Keratinocyte (primary cell): ENCODE data around the gene LAMA2. TPM values are rescaled to one million over a fixed set of nuclear protein-coding genes. Genes with fewer than 3 reads are reported as not detected.

Experiments
- DNase-seq: peaks from one replicate; pipeline ENCODE4 v3.0.0-alpha.2; 2011; ENCODE audit warnings: low read depth, missing footprints, low spot score
- FAIRE-seq: peaks from 2 replicates; lab custom pipeline; 2011; peaks lifted over from hg19 to GRCh38; lab: Jason Lieb, UNC
- H2AFZ ChIP-seq: 2 replicates; pipeline ENCODE4 v1.6.0; 2012; ENCODE audit warnings: low read length, control low read depth, inconsistent platforms; ENCODE audit not compliant: control insufficient read depth
- H3K27ac ChIP-seq: 2 replicates; pipeline ENCODE4 v1.5.1; 2011; ENCODE audit warnings: low read length; ENCODE audit not compliant: control insufficient read depth, insufficient read depth
- H3K27me3 ChIP-seq: 3 replicates; pipeline ENCODE4 v1.6.0; 2011; ENCODE audit warnings: low read length; ENCODE audit not compliant: control insufficient read depth, insufficient read depth; ENCODE audit errors: extremely low read depth
- H3K36me3 ChIP-seq, 2 experiments: 2 replicates in 1 of 2; 3 replicates in 1 of 2; pipeline ENCODE4 v1.5.1; 2011; ENCODE audit warnings: low read length in 2 of 2, mild to moderate bottlenecking in 1 of 2; ENCODE audit not compliant: control insufficient read depth in 2 of 2, insufficient read depth in 2 of 2; ENCODE audit errors: extremely low read depth in 1 of 2
- H3K4me1 ChIP-seq: 3 replicates; pipeline ENCODE4 v1.5.1; 2011; ENCODE audit warnings: low read length; ENCODE audit not compliant: control insufficient read depth, insufficient read depth; ENCODE audit errors: extremely low read depth
- H3K4me2 ChIP-seq: 3 replicates; pipeline ENCODE4 v1.6.0; 2011; ENCODE audit warnings: low read depth, low read length; ENCODE audit not compliant: control insufficient read depth, insufficient read depth; ENCODE audit errors: extremely low read depth
- H3K4me3 ChIP-seq, 3 experiments: fragments of 200-600 bp in 1 of 3; sonication (generic) in 1 of 3; 2 replicates in 2 of 3; 3 replicates in 1 of 3; pipeline ENCODE4 v1.5.1; 2011 to 2016; ENCODE audit warnings: low read length in 3 of 3, mild to moderate bottlenecking in 3 of 3, control low read depth in 2 of 3, inconsistent platforms in 1 of 3, low read depth in 1 of 3, mixed read lengths in 1 of 3, mixed run types in 1 of 3, moderate library complexity in 1 of 3; ENCODE audit not compliant: control insufficient read depth in 2 of 3, insufficient read depth in 2 of 3; ENCODE audit errors: extremely low read depth in 1 of 3
- H3K79me2 ChIP-seq: 2 replicates; pipeline ENCODE4 v1.6.0; 2012; ENCODE audit warnings: low read length; ENCODE audit not compliant: control insufficient read depth, insufficient read depth
- H3K9ac ChIP-seq: 3 replicates; pipeline ENCODE4 v1.6.0; 2011; ENCODE audit warnings: low read length; ENCODE audit not compliant: control insufficient read depth, insufficient read depth; ENCODE audit errors: extremely low read depth
- H3K9me1 ChIP-seq: 3 replicates; pipeline ENCODE4 v1.6.0; 2011; ENCODE audit warnings: low read length; ENCODE audit not compliant: control insufficient read depth, insufficient read depth; ENCODE audit errors: extremely low read depth
- H3K9me3 ChIP-seq: 2 replicates; pipeline ENCODE4 v1.5.1; 2012; ENCODE audit warnings: low read depth, low read length; ENCODE audit not compliant: control insufficient read depth
- H4K20me1 ChIP-seq: 3 replicates; pipeline ENCODE4 v1.6.0; 2011; ENCODE audit warnings: low read length; ENCODE audit not compliant: control insufficient read depth, insufficient read depth; ENCODE audit errors: extremely low read depth
- CTCF ChIP-seq, 3 experiments: IDR thresholded peaks in 1 of 3; conservative IDR thresholded peaks in 1 of 3; optimal IDR thresholded peaks in 1 of 3; 2 replicates in 2 of 3; 3 replicates in 1 of 3; pipeline versions ENCODE3 to v1.5.1; 2011; ENCODE audit warnings: low read length in 3 of 3, mild to moderate bottlenecking in 3 of 3, moderate library complexity in 2 of 3, control low read depth in 1 of 3, inconsistent platforms in 1 of 3; ENCODE audit not compliant: insufficient read depth in 2 of 3; ENCODE audit errors: extremely low read depth in 1 of 3
- EZH2 ChIP-seq: IDR thresholded peaks from one replicate; pipeline ENCODE4 v1.6.1; 2012; ENCODE audit warnings: inconsistent platforms, mild to moderate bottlenecking, low read length, moderate library complexity
- dilution Hi-C: fragments of 300-500 bp; cut with MboI; formaldehyde crosslinking; loops from one replicate; pipeline ENCODE4 v1.7.0; 2020; ENCODE audit warnings: low sequenced_read_pairs; ENCODE audit not compliant: extremely low pct_ligation_motif_present
- polyA plus RNA-seq, 5 experiments: library from polyadenylated mRNA; depleted of rRNA in 3 of 5; stranded (reverse) in 3 of 5; stranded (forward) in 1 of 5; unstranded in 1 of 5; fragments of >200 nt; gene quantifications; 1 replicate in 1 of 5; 2 replicates in 3 of 5; 3 replicates in 1 of 5; pipeline versions ENCODE4 v1.2.1 to v1.2.3, GENCODE V29; 2011 to 2012; ENCODE audit warnings: missing spikeins in 2 of 5, low read depth in 1 of 5, low replicate concordance in 1 of 5

LAMA2 gene
- polyA plus RNA-seq, 1 donor (not counting 4 experiments of a cell fraction or from before 2014, with no cell fraction given) = 1.4 TPM

- H2AFZ ChIP-seq = no peak overlapping the region
- dilution Hi-C loops = no loop called here
- H3K9me3 ChIP-seq = no peaks in the 10 kb centered on the region
- no peaks in the 10 kb centered on the region for H3K9me1 ChIP-seq
- no peaks in the 10 kb centered on the region for H3K79me2 ChIP-seq
- H3K4me3 ChIP-seq = no peak overlapping the region
- H3K9ac ChIP-seq = no peak overlapping the region
- no peaks in the 10 kb centered on the region for H3K27me3 ChIP-seq
- H3K36me3 ChIP-seq = no peaks in the 10 kb centered on the region
- DNase-seq (no peak), FAIRE-seq (no peak)
- no peaks in the 10 kb centered on the region for H4K20me1 ChIP-seq
- TF ChIP-seq CTCF (optimal IDR thresholded peaks at IDR 0.05 in 1 of 3, IDR thresholded peaks at IDR 0.05 in 1 of 3, conservative IDR thresholded peaks at IDR 0.05 in 1 of 3; ENCODE audit: extremely low read depth in 1 of 3, insufficient read depth in 2 of 3, low read length in 3 of 3) (no peak), EZH2 (no peak)
- no peak overlapping the region for H3K4me2 ChIP-seq
- H3K27ac ChIP-seq = no peak overlapping the region
- no peaks in the 10 kb centered on the region for H3K4me1 ChIP-seq
These were observed 464.0 kb downstream of the LAMA2 start for GRCh38 chr6:129346964-129347363.

GRCh38 chr6:129350278-129350677, 467.3 kb downstream of the LAMA2 start:
- Histone ChIP-seq H3K4me2 (no peak overlapping the region), H3K9ac (no peak overlapping the region), H3K9me1 (no peaks in the 10 kb centered on the region), H3K4me1 (peaks cover 11% of the 10 kb centered on the region), H3K27me3 (no peaks in the 10 kb centered on the region), H3K4me3 (no peak overlapping the region), H2AFZ (no peak overlapping the region), H3K9me3 (no peaks in the 10 kb centered on the region), H3K27ac (no peak overlapping the region), H4K20me1 (no peaks in the 10 kb centered on the region), H3K36me3 (no peaks in the 10 kb centered on the region), H3K79me2 (no peaks in the 10 kb centered on the region)
- dilution Hi-C loops = no loop called here
- no peak for DNase-seq
- FAIRE-seq = no peak
- TF ChIP-seq CTCF (optimal IDR thresholded peaks at IDR 0.05 in 1 of 3, IDR thresholded peaks at IDR 0.05 in 1 of 3, conservative IDR thresholded peaks at IDR 0.05 in 1 of 3; ENCODE audit: extremely low read depth in 1 of 3, insufficient read depth in 2 of 3, low read length in 3 of 3) = no peak
- TF ChIP-seq EZH2 = no peak
